ENCODE data around the gene ARL13B. TPM values are rescaled to one million over a fixed set of nuclear protein-coding genes. Genes with fewer than 3 reads are reported as not detected.
"Not testable (repeated sequence)": the region's sequence is repeated elsewhere in the genome, so short reads cannot be mapped to it uniquely, and the experiment has no call there.

The ARL13B gene
- total RNA-seq, 1 experiment from 2014 or later: 7.6 TPM

DNA sequence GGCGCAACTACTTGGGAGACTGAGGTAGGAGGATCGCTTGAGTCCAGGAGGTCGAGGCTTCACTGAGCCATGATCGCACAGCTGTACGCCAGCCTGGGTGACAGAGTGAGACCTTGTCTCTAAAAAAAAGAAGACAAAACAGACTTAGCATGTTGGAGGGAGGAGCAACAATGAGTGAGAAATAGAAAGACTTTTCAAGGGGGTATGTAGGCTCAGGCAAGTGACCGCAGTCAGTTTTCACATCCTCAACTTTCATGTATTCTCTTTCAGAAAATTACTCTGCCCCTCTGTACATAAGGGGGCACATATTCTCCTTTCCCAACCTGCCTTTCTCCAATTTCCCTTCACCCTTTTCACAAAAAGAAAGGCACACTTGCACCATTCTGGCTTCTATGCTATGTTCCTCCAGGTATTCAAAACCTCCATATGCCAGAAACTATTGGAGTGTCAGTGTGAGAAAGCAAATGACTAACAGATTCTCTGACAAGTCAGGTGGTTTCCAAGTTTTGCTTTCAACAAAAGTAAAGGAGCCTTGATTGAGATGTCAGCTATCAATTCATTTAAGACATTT, 90.5 kb downstream of the ARL13B start:
- H3K9me3 ChIP-seq: no peaks in the 10 kb centered on the region
- CTCF ChIA-PET: no interaction called here
- no peaks in the 10 kb centered on the region for H3K27me3 ChIP-seq (replicated peaks; ENCODE audit: control insufficient read depth, insufficient read depth, low read length)
- no peak for DNase-seq
- H3K36me3 ChIP-seq (ENCODE audit: control insufficient read depth, insufficient read depth, low read length): no peaks in the 10 kb centered on the region
- no TSS peak for BruUV-seq (replicated peaks)
- intact Hi-C loops (cut with micrococcal nuclease; ENCODE audit: unreplicated experiment): no loop called here
- peaks cover 8% of the 10 kb centered on the region for H3K4me1 Mint-ChIP-seq (ENCODE audit: low read depth, unreplicated experiment)
- POLR2A ChIA-PET: no interaction called here
- no peak overlapping the region for H3K4me3 Mint-ChIP-seq (ENCODE audit: unreplicated experiment)
- TF ChIP-seq, protein P1, sequence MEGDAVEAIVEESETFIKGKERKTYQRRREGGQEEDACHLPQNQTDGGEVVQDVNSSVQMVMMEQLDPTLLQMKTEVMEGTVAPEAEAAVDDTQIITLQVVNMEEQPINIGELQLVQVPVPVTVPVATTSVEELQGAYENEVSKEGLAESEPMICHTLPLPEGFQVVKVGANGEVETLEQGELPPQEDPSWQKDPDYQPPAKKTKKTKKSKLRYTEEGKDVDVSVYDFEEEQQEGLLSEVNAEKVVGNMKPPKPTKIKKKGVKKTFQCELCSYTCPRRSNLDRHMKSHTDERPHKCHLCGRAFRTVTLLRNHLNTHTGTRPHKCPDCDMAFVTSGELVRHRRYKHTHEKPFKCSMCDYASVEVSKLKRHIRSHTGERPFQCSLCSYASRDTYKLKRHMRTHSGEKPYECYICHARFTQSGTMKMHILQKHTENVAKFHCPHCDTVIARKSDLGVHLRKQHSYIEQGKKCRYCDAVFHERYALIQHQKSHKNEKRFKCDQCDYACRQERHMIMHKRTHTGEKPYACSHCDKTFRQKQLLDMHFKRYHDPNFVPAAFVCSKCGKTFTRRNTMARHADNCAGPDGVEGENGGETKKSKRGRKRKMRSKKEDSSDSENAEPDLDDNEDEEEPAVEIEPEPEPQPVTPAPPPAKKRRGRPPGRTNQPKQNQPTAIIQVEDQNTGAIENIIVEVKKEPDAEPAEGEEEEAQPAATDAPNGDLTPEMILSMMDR (IDR thresholded peaks at IDR 0.05; ENCODE audit: insufficient read depth in 1 of 2, low read depth in 1 of 2, low read length in 1 of 2, severe bottlenecking in 1 of 2, unreplicated experiment in 1 of 2): no peak
- no peaks in the 10 kb centered on the region for H3K36me3 Mint-ChIP-seq (ENCODE audit: insufficient read depth, unreplicated experiment)
- H3K4me3 ChIP-seq (ENCODE audit: low read depth, low read length): no peak overlapping the region
- H3K4me1 ChIP-seq: no peaks in the 10 kb centered on the region
- no peaks in the 10 kb centered on the region for H3K27me3 Mint-ChIP-seq (ENCODE audit: insufficient read depth, unreplicated experiment)
- no peaks in the 10 kb centered on the region for H3K9me3 Mint-ChIP-seq (ENCODE audit: unreplicated experiment)
- H3K27ac Mint-ChIP-seq (ENCODE audit: unreplicated experiment): no peak overlapping the region

DNA sequence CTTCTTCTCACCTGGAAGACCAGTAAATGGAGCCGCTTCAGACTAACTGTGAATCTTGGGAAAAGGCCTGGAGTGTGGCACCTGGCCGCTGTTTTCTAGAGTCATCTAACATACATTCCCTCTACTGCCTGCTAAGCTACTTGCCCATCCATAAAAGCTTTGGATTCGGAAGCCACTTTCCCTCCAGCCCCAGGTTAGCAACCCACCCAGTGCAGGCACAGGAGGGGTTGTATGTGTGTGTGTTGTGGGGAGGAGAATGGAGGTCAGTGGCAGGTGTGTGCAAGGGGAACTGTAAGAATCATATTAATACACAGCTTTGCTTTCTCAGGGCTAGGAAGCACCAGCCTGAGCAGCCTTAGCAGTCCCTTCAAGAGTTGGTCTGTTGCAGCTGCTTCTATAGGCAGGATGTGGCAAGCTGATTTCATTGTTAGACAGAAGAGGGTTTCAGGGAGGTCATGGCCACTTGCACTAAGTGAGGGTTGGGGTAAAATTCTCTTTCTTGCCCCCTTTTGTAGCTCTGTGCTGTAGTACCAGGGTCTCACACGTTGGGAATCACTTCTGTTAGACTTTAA, 91.8 kb downstream of the ARL13B start:
- Mint-ChIP-seq H3K36me3 (ENCODE audit: insufficient read depth, unreplicated experiment) (no peaks in the 10 kb centered on the region), H3K9me3 (ENCODE audit: unreplicated experiment) (no peaks in the 10 kb centered on the region), H3K4me3 (ENCODE audit: unreplicated experiment) (no peak overlapping the region), H3K4me1 (ENCODE audit: low read depth, unreplicated experiment) (peaks cover 3% of the 10 kb centered on the region), H3K27me3 (ENCODE audit: insufficient read depth, unreplicated experiment) (no peaks in the 10 kb centered on the region), H3K27ac (ENCODE audit: unreplicated experiment) (no peak overlapping the region)
- intact Hi-C loops (cut with micrococcal nuclease; ENCODE audit: unreplicated experiment): no loop called here
- Histone ChIP-seq H3K27me3 (replicated peaks; ENCODE audit: control insufficient read depth, insufficient read depth, low read length) (no peaks in the 10 kb centered on the region), H3K4me1 (no peaks in the 10 kb centered on the region), H3K4me3 (ENCODE audit: low read depth, low read length) (no peak overlapping the region), H3K9me3 (no peaks in the 10 kb centered on the region), H3K36me3 (ENCODE audit: control insufficient read depth, insufficient read depth, low read length) (no peaks in the 10 kb centered on the region)
- ChIA-PET POLR2A (no interaction called here), CTCF (interaction anchor here (0.7 to 0.8 kb wide), 2 partner anchors 9 to 67 kb away, joined by 3 to 5 read pairs; partner anchors contain the start of genes DHFR2 and NSUN3)
- TF ChIP-seq, protein P1 (IDR thresholded peaks at IDR 0.05; ENCODE audit: insufficient read depth in 1 of 2, low read depth in 1 of 2, low read length in 1 of 2, severe bottlenecking in 1 of 2, unreplicated experiment in 1 of 2): no peak
- no peak for DNase-seq
- no TSS peak for BruUV-seq (replicated peaks)

DNA sequence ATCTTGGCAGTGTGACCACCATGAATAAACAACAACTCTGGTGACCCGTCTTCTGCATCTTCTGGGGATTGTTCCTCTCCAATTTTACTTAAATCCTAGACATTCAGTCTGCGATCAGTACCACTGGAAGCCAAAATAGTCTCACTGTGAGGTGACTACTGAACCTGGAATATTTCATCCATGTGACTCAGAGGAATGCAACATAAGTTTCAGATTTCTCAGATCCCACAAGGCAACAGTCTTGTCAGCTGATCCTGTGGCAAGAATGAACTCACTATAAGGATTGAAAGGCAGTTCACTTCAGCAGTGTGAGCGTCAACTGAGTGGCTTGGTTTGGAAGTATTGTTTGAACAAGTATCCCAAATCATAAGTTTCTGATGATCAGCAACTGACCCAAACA, 96.1 kb downstream of the ARL13B start:
- POLR2A ChIA-PET: no interaction called here
- H3K9me3 Mint-ChIP-seq (ENCODE audit: unreplicated experiment): no peaks in the 10 kb centered on the region
- no TSS peak for BruUV-seq (replicated peaks)

DNA sequence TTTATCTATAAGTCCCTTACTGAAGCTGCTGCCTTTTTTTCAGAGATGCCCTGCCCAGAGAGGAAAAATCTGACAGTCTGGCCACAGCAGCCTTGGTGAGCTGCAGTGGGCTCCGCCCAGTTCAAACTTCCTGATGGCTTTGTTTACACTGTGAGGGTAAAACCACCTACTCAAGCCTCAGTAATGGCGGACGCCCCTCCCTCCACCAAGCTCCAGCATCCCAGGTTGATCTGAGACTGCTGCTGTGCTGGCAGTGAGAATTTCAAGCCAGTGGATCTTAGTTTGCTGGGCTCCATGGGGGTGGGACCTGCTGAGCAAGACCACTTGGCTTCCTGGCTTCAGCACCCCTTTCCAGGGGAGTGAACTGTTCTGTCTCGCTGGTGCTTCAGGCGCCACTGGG, 100.6 kb downstream of the ARL13B start:
- intact Hi-C loops (cut with micrococcal nuclease; ENCODE audit: unreplicated experiment); H3K4me1 ChIP-seq; CTCF ChIA-PET; H3K36me3 Mint-ChIP-seq (ENCODE audit: insufficient read depth, unreplicated experiment); H3K4me1 Mint-ChIP-seq (ENCODE audit: low read depth, unreplicated experiment); H3K27me3 Mint-ChIP-seq (ENCODE audit: insufficient read depth, unreplicated experiment); H3K27me3 ChIP-seq (replicated peaks; ENCODE audit: control insufficient read depth, insufficient read depth, low read length); BruUV-seq (replicated peaks); H3K27ac Mint-ChIP-seq (ENCODE audit: unreplicated experiment); POLR2A ChIA-PET; DNase-seq; H3K9me3 Mint-ChIP-seq (ENCODE audit: unreplicated experiment); H3K9me3 ChIP-seq; H3K36me3 ChIP-seq (ENCODE audit: control insufficient read depth, insufficient read depth, low read length); H3K4me3 ChIP-seq (ENCODE audit: low read depth, low read length); H3K4me3 Mint-ChIP-seq (ENCODE audit: unreplicated experiment): not testable (repeated sequence)

More for the DNA sequence above, 96.1 kb downstream of the ARL13B start:
- Mint-ChIP-seq H3K36me3 (ENCODE audit: insufficient read depth, unreplicated experiment) (no peaks in the 10 kb centered on the region), H3K4me1 (ENCODE audit: low read depth, unreplicated experiment) (no peaks in the 10 kb centered on the region), H3K27me3 (ENCODE audit: insufficient read depth, unreplicated experiment) (no peaks in the 10 kb centered on the region), H3K4me3 (ENCODE audit: unreplicated experiment) (no peak overlapping the region), H3K27ac (ENCODE audit: unreplicated experiment) (no peak overlapping the region)
- intact Hi-C loops (cut with micrococcal nuclease; ENCODE audit: unreplicated experiment): no loop called here
- TF ChIP-seq, protein P1 (IDR thresholded peaks at IDR 0.05; ENCODE audit: insufficient read depth in 1 of 2, low read depth in 1 of 2, low read length in 1 of 2, severe bottlenecking in 1 of 2, unreplicated experiment in 1 of 2): no peak
- H3K36me3 ChIP-seq (ENCODE audit: control insufficient read depth, insufficient read depth, low read length): no peaks in the 10 kb centered on the region
- no peak for DNase-seq
- H3K4me1 ChIP-seq: no peaks in the 10 kb centered on the region
- no peaks in the 10 kb centered on the region for H3K27me3 ChIP-seq (replicated peaks; ENCODE audit: control insufficient read depth, insufficient read depth, low read length)
- no peaks in the 10 kb centered on the region for H3K9me3 ChIP-seq
- CTCF ChIA-PET: no interaction called here
- no peak overlapping the region for H3K4me3 ChIP-seq (ENCODE audit: low read depth, low read length)
